ENCODE data around the gene ETV7. TPM values are rescaled to one million over a fixed set of nuclear protein-coding genes. Genes with fewer than 3 reads are reported as not detected.
A peak's percentile ranks its signal among the peaks of the same experiment; 100 is the strongest.
"Not testable (repeated sequence)": the region's sequence is repeated elsewhere in the genome, so short reads cannot be mapped to it uniquely, and the experiment has no call there.

Gene ETV7
- total and polyA plus RNA-seq, 2 donors: 4.4 to 5.5 TPM

- no peak for DNase-seq (ENCODE audit: low read depth in 6 of 9, low spot score in 9 of 9)
- Histone ChIP-seq H3K27me3 (ENCODE audit: control insufficient read depth in 2 of 2, insufficient read depth in 1 of 2, low read length in 1 of 2) (peaks cover 0 to 38% of the 10 kb centered on the region in 2 donors), H3K36me3 (ENCODE audit: control insufficient read depth in 2 of 2, insufficient read depth in 2 of 2, low read length in 1 of 2) (no peaks in the 10 kb centered on the region), H3K4me1 (ENCODE audit: control insufficient read depth in 2 of 2, insufficient read depth in 2 of 2, low read length in 2 of 2) (peaks cover 0 to 7% of the 10 kb centered on the region in 2 donors), H3K27ac (ENCODE audit: low read depth in 1 of 2, low read length in 1 of 2) (no peak overlapping the region), H3K9me3 (ENCODE audit: control insufficient read depth in 2 of 2, insufficient read depth in 1 of 2, low read length in 1 of 2) (no peaks in the 10 kb centered on the region), H3K4me3 (ENCODE audit: low read length in 2 of 2) (no peak overlapping the region)
- 82% methylated on average over 12 of the region's 12 CpGs for WGBS
Observed at GRCh38 chr6:36340306-36340617, 47.2 kb downstream of the ETV7 start.

- Histone ChIP-seq H3K27me3 (ENCODE audit: control insufficient read depth in 2 of 2, insufficient read depth in 1 of 2, low read length in 1 of 2) (peaks cover 0 to 49% of the 10 kb centered on the region in 2 donors), H3K4me1 (ENCODE audit: control insufficient read depth in 2 of 2, insufficient read depth in 2 of 2, low read length in 2 of 2) (peaks cover 0 to 7% of the 10 kb centered on the region in 2 donors)
- whole genome bisulfite sequencing: 75% methylated on average over 12 of the region's 12 CpGs
Observed at GRCh38 chr6:36339146-36339545, 48.3 kb downstream of the ETV7 start.

GRCh38 chr6:36338223-36338622, 49.2 kb downstream of the ETV7 start:
- H3K27ac ChIP-seq (ENCODE audit: low read depth in 1 of 2, low read length in 1 of 2); H3K4me3 ChIP-seq (ENCODE audit: low read length in 2 of 2); H3K4me1 ChIP-seq (ENCODE audit: control insufficient read depth in 2 of 2, insufficient read depth in 2 of 2, low read length in 2 of 2); H3K36me3 ChIP-seq (ENCODE audit: control insufficient read depth in 2 of 2, insufficient read depth in 2 of 2, low read length in 1 of 2); DNase-seq (ENCODE audit: low read depth in 6 of 9, low spot score in 9 of 9); H3K9me3 ChIP-seq (ENCODE audit: control insufficient read depth in 2 of 2, insufficient read depth in 1 of 2, low read length in 1 of 2): not testable (repeated sequence)
- peaks cover 0 to 58% of the 10 kb centered on the region in 2 donors for H3K27me3 ChIP-seq (ENCODE audit: control insufficient read depth in 2 of 2, insufficient read depth in 1 of 2, low read length in 1 of 2)
- WGBS: 98% methylated on average over 1 of the region's 1 CpG

More at GRCh38 chr6:36339146-36339545, 48.3 kb downstream of the ETV7 start:
- H3K9me3 ChIP-seq (ENCODE audit: control insufficient read depth in 2 of 2, insufficient read depth in 1 of 2, low read length in 1 of 2): no peaks in the 10 kb centered on the region
- no peak overlapping the region for H3K4me3 ChIP-seq (ENCODE audit: low read length in 2 of 2)
- DNase-seq (ENCODE audit: low read depth in 6 of 9, low spot score in 9 of 9): no peak
- no peaks in the 10 kb centered on the region for H3K36me3 ChIP-seq (ENCODE audit: control insufficient read depth in 2 of 2, insufficient read depth in 2 of 2, low read length in 1 of 2)
- H3K27ac ChIP-seq (ENCODE audit: low read depth in 1 of 2, low read length in 1 of 2): no peak overlapping the region

DNA sequence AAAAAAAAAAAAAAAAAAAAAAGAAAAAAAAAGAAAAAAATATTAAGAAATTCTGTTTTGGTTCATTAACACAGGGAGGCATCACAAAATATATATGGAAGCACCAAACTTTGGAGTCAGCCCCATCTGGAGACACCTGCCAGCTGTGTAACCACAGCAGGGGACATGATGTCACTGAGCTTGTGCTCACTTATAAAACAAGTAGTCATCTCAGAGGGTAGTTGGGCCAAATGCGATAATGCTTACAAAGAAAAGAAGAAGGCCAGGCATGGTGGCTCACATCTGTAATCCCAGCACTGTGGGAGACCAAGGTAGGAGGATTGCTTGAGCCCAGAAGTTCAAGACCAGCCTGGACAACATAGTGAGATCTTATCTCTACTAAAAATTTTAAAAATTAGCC, 49.7 kb downstream of the ETV7 start:
- Histone ChIP-seq H3K27ac (ENCODE audit: low read depth in 1 of 2, low read length in 1 of 2) (no peak overlapping the region), H3K27me3 (ENCODE audit: control insufficient read depth in 2 of 2, insufficient read depth in 1 of 2, low read length in 1 of 2) (peaks cover 0 to 62% of the 10 kb centered on the region in 2 donors), H3K9me3 (ENCODE audit: control insufficient read depth in 2 of 2, insufficient read depth in 1 of 2, low read length in 1 of 2) (no peaks in the 10 kb centered on the region), H3K4me1 (ENCODE audit: control insufficient read depth in 2 of 2, insufficient read depth in 2 of 2, low read length in 2 of 2) (peaks cover 0 to 7% of the 10 kb centered on the region in 2 donors), H3K36me3 (ENCODE audit: control insufficient read depth in 2 of 2, insufficient read depth in 2 of 2, low read length in 1 of 2) (no peaks in the 10 kb centered on the region), H3K4me3 (ENCODE audit: low read length in 2 of 2) (no peak overlapping the region)
- 69% methylated on average over 1 of the region's 1 CpG for WGBS
- DNase-seq (ENCODE audit: low read depth in 6 of 9, low spot score in 9 of 9): peak in 1 of 9 donors; percentile 37

GRCh38 chr6:36336779-36337241, 50.7 kb downstream of the ETV7 start, which contains the start of gene BNIP5:
BNIP5 (minus strand) TSS chr6:36336888; CDS start chr6:36330690, 6,198 bp downstream.
- H3K4me1 ChIP-seq (ENCODE audit: control insufficient read depth in 2 of 2, insufficient read depth in 2 of 2, low read length in 2 of 2): peaks cover 0 to 7% of the 10 kb centered on the region in 2 donors
- no peak within 1 kb of the TSS for H3K4me3 ChIP-seq (ENCODE audit: low read length in 2 of 2)
- 70% methylated on average over 3 of the region's 3 CpGs for WGBS
- no peaks in the 10 kb centered on the region for H3K9me3 ChIP-seq (ENCODE audit: control insufficient read depth in 2 of 2, insufficient read depth in 1 of 2, low read length in 1 of 2)
- H3K27ac ChIP-seq (ENCODE audit: low read depth in 1 of 2, low read length in 1 of 2): no peak within 1 kb of the TSS
- no peaks in the 10 kb centered on the region for H3K36me3 ChIP-seq (ENCODE audit: control insufficient read depth in 2 of 2, insufficient read depth in 2 of 2, low read length in 1 of 2)
- peaks cover 0 to 66% of the 10 kb centered on the region in 2 donors for H3K27me3 ChIP-seq (ENCODE audit: control insufficient read depth in 2 of 2, insufficient read depth in 1 of 2, low read length in 1 of 2)
- DNase-seq (ENCODE audit: low read depth in 6 of 9, low spot score in 9 of 9): no peak

DNA sequence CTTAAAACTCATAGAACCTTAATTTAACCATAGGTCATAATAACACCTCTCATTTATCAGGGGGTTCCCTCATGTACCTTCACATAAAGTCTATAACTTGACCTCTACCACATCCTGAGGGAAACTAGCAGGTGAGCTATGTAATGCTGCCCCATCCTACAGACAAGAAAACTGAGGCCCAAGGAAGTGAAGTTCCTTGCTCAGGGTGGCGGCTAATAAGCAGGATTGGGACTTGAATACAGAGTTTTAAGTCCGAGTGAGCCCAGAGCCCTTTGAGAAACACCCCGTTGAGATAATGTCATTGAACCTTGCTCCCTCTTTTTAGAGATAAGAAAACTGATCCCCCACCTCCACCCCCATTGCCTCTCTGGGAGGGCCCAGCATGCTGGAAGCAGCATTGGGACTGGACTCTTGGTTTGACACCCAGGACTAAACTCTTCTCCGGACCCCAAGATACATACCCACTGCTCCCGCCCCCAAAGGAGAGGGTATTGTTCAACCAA, 51.2 kb downstream of the ETV7 start:
- Histone ChIP-seq H3K27ac (ENCODE audit: low read depth in 1 of 2, low read length in 1 of 2) (no peak overlapping the region), H3K4me1 (ENCODE audit: control insufficient read depth in 2 of 2, insufficient read depth in 2 of 2, low read length in 2 of 2) (peaks cover 0 to 7% of the 10 kb centered on the region in 2 donors), H3K27me3 (ENCODE audit: control insufficient read depth in 2 of 2, insufficient read depth in 1 of 2, low read length in 1 of 2) (peaks cover 0 to 66% of the 10 kb centered on the region in 2 donors), H3K36me3 (ENCODE audit: control insufficient read depth in 2 of 2, insufficient read depth in 2 of 2, low read length in 1 of 2) (no peaks in the 10 kb centered on the region), H3K9me3 (ENCODE audit: control insufficient read depth in 2 of 2, insufficient read depth in 1 of 2, low read length in 1 of 2) (no peaks in the 10 kb centered on the region), H3K4me3 (ENCODE audit: low read length in 2 of 2) (no peak overlapping the region)
- 98% methylated on average over 5 of the region's 5 CpGs for WGBS
- DNase-seq (ENCODE audit: low read depth in 6 of 9, low spot score in 9 of 9): no peak

GRCh38 chr6:36335465-36336207, 51.8 kb downstream of the ETV7 start:
- WGBS: 97% methylated on average over 14 of the region's 14 CpGs
- H3K27me3 ChIP-seq (ENCODE audit: control insufficient read depth in 2 of 2, insufficient read depth in 1 of 2, low read length in 1 of 2): peaks cover 0 to 60% of the 10 kb centered on the region in 2 donors
- no peak for DNase-seq (ENCODE audit: low read depth in 6 of 9, low spot score in 9 of 9)

DNA sequence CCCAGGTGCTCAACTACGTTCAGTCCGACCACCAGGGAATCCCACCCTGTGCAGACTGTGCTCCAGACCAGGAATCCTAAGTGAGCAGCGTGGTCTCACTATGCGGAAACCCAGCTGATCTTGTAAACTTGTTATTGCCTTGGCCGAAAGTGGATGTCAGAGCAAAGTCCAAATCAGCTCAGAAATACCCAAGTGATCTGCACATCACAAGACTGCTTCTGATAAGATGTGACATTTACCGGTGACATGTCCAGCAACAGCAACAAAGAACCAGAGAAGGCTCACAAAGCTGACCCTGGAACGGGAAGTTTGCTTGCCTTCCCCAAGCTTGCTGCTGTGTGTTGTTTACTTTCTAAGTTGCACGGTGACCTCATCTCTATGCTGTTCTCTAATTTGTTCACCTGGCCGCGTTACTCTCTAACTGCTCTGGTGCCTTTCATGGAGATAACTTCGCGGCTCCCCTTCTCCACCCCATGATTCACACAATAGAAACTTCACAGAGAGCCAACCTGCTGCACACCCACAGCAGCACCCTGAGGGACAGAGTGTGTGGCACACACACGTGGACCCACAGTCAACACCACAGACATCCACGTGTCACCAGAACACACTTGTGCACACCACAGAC, 52.5 kb downstream of the ETV7 start:
- no peak overlapping the region for H3K27ac ChIP-seq (ENCODE audit: low read depth in 1 of 2, low read length in 1 of 2)
- 89% methylated on average over 14 of the region's 14 CpGs for WGBS
- H3K36me3 ChIP-seq (ENCODE audit: control insufficient read depth in 2 of 2, insufficient read depth in 2 of 2, low read length in 1 of 2): no peaks in the 10 kb centered on the region
- H3K27me3 ChIP-seq (ENCODE audit: control insufficient read depth in 2 of 2, insufficient read depth in 1 of 2, low read length in 1 of 2): peaks cover 0 to 59% of the 10 kb centered on the region in 2 donors
- DNase-seq (ENCODE audit: low read depth in 6 of 9, low spot score in 9 of 9): no peak
- no peak overlapping the region for H3K4me3 ChIP-seq (ENCODE audit: low read length in 2 of 2)
- no peaks in the 10 kb centered on the region for H3K4me1 ChIP-seq (ENCODE audit: control insufficient read depth in 2 of 2, insufficient read depth in 2 of 2, low read length in 2 of 2)
- no peaks in the 10 kb centered on the region for H3K9me3 ChIP-seq (ENCODE audit: control insufficient read depth in 2 of 2, insufficient read depth in 1 of 2, low read length in 1 of 2)

More at GRCh38 chr6:36335465-36336207, 51.8 kb downstream of the ETV7 start:
- Histone ChIP-seq H3K36me3 (ENCODE audit: control insufficient read depth in 2 of 2, insufficient read depth in 2 of 2, low read length in 1 of 2) (no peaks in the 10 kb centered on the region), H3K9me3 (ENCODE audit: control insufficient read depth in 2 of 2, insufficient read depth in 1 of 2, low read length in 1 of 2) (no peaks in the 10 kb centered on the region), H3K4me1 (ENCODE audit: control insufficient read depth in 2 of 2, insufficient read depth in 2 of 2, low read length in 2 of 2) (peaks cover 0 to under 1% of the 10 kb centered on the region in 2 donors), H3K27ac (ENCODE audit: low read depth in 1 of 2, low read length in 1 of 2) (no peak overlapping the region), H3K4me3 (ENCODE audit: low read length in 2 of 2) (no peak overlapping the region)

Data from thymus (tissue), 11 donors.